GM21423 (cell line): ENCODE results near the gene ARFGAP1.

Experiments
- ATAC-seq: cut with Tn5 transposase; IDR thresholded peaks from one replicate; pipeline ENCODE4 v1.9.1; 2021; ENCODE audit warnings: mild to moderate bottlenecking, moderate library complexity; ENCODE audit not compliant: unreplicated experiment

The ARFGAP1 gene

DNA sequence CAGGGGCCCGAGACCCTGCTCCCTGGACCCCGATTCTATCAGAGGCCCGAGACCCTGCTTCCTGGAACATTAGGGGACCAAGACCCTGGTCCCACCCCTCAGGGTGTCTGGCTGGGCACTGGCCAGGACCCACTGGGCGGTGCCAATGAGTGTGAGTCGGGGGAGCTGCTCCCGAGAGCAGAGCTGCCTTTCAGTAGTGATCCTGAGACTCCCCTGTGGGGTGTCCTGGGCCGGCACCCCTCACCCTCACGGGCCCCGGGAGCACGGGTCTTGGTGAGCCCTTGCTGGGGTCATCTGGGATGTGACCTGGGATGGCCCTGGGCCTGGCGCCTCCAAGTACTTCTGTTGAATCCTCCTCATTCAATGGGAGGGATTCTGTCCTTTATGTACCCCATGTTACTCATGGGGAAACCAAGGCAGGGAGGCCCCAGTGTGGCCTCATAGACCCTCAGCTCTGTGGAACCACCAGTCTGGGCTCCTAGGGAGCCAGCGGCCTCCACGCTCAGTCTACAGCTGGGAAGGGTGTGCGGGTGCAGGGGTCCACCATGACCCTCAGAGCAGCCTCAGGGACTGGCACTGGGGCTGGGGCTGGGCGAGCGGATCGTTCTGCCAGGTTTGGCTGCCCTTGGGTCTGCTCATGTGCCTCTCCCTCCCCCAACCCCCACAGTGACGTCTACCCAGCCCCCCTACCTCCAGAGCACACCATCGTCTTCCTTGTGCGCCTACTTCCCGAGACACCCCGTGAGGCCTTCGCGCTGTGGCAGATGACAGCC is 46.0 kb downstream of the ARFGAP1 start:
- ATAC-seq, result no peak

DNA sequence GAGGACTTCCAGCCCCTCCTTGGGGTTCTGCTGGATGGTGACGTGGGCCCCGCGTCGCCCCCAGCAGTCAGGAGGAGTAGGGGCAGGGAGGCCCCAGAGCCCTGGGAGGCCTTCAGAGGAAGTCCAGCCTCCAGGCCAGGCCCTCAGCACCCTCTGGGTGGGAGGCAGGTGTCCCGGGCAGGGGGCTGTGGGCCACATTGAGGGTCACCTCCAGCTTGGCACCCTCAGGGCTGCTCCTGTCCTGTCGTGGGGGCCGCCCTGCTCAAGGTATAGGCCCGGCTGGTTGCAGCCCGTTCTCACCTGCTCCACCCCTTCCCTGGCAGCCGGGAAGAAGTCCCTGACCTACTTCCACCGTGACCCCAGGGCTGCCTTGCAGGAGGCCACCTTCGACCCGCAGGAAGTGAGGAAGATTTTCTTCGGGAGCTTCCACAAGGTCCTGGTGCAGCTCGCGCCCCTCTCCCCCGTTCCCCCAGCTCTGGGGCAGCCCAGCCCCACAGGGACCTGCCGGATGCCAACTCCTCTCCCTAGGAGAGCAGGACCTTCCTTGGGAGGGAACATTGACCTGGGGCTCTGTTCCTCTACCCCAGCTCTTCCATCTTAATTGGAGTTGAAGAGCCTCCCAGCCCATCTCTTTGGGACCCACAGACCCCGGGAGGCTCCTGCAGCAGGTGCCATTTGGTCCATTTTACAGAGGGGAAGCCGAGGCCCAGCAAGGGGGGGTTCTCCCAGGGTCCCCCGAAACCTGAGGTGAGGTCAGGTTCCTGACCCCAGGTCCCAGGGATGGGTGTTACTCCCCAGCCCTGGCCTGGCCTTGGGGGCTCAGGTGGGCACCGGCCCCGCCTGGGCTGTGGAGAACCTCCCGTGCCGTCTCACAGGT is 46.8 kb downstream of the ARFGAP1 start:
- no peak for ATAC-seq

DNA sequence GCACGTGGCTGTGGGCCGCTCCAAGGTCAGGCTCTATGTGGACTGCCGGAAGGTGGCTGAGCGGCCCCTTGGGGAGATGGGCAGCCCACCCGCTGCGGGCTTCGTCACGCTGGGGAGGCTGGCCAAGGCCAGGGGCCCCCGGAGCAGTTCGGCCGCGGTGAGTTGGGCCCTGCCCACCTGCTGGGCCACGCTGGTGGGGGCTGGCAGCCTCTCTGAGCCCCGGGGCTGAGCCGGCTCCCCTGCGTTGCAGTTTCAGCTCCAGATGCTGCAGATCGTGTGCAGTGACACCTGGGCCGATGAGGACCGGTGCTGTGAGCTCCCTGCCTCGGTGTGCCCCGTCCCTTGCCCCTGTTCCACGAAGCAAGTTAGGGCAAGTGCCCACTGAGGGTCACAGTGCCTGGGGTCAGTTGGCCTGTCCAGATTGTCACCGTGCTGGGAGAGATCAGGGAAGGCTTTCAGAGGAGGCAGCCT is 47.5 kb downstream of the ARFGAP1 start:
- ATAC-seq, result no peak

DNA sequence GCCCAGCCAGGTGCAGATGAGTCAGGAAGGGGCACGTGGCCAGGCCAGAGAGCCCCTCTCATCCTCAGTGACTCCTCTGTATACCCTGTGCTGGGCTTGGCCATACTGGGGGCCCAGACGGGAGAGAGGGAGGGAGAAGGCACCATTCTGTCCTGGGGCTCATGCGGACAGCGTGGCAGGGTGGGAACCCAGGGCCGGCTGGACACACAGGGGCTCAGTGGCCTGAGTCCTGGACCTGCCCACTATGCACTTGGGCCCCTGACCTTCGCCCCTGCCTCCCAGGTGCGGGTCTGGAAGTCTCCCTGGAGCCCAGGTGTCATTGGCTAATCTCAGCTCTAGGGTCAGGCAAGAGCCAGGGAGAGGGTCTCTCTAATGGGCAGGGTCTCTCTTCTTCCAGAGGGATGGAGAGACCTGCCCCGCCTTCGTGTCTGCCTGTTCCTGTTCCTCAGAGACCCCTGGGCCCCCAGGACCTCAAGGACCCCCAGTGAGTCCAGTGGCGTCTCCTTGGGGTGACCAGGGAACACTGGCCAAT is 48.1 kb downstream of the ARFGAP1 start:
- ATAC-seq, result no peak

DNA sequence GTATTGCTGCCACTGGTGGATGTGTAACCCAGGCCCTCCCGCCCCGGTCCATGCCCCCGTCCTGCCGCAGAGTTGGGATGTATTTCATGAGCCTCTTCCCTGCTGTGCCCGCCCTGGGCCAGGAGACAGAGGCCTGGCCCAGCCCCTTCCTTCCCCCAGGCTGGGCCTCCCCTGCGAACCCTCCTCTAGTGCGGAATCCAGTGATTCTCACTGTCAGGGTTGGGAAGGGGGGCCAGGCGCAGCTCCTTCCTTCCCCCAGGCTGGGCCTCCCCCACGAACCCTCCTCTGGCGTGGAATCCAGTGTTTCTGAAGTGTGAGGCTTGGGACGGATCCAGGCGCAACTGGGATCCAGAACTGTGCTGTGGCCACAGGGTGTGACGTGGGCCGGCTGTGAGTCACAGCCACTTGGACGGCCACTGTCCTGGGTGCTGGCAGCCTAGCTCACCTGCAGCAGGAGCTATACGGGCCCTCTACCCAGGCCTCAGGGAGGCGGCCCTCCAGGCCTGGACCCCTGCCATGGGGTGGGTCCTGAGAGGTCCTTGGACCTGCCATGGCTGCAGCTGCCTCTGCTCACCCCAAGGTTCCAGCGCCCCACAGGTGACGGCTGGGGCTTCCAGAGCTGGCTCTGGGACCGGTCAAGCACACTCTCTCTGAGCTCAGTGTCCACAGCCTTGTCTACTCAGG is 48.7 kb downstream of the ARFGAP1 start:
- ATAC-seq, result no peak

DNA sequence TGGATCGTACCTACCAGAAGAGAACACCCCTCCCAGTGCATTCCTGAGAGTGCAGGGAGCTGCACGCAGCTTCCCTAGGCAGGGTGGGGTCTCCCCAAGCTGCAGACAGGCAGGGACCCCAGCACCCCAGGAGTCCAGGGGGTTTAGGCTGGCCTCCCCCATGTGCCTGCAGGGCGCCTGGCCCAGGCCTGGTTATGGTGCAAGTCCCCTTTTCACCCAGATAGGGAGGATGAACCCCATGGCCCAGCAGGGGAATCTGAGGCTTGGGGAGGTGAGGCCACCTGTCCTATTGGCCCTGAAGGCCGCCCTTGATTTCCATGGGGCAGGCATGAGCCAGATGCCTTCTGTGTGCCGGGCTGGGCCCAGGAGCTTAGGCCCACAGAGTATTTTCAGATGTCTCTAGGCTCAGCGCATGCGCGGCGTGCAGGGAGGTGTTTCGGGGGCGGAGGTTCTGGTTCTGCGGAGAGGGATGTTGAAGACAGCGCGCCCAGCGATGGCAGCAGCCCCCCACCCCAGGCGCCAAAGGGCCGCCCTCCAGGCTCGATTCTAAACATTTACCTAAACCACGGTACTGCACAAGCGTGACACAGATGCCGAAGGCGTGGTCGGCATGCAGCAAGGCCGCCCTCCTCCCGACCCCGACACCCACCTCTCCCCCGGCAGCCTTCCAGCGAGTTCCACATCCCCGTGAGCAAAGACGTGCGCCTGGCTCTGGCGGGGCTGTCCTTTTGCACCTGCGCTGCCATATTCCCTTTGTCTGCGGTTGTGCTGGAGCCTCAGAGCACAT is 49.7 kb downstream of the ARFGAP1 start:
- ATAC-seq, result no peak

DNA sequence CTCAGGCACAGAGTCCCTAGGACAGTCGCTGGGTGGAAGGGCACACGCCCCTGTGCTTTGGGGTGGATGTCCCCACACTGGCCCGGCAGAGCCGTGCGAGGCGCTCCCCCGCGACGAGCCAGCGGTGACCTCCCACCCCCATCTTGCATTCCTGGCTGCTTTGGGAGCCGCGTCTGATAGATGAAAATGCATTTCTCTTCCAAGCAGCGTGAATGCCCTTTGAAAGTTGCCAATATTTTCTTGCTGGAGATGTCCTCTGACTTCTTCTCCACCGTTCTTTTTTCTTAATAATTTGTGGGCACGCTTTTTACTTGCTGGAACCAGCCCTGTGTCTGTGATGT is 50.3 kb downstream of the ARFGAP1 start:
- ATAC-seq, result no peak

DNA sequence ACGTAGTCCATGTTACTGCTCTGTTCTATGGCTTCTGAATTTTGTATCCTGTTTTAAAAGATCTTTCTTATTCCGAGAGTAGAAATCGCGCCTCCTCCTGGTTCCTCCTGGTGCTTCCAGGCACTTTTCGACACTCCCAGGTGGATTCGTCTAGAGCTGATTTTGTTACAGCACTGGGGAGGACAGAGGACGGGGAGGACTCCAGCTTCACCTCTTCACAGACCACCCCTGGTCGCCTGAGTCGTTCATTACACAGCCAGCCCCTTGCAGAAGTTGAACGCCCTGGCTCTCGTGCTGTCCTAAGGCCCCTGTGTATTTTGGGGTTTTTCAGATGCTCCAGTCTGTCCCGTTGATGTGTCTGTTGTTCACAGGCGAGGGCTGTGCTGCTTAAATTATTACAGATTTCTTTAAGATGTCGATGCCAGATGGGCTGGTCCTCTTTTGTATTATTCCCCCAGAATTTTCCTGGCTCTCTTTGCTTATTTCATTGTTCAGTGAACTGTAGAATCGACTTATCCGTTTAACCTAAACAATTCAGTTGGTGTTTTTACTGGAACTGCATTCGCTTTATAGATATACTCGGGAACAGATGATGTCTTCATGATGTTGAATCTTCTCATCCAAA is 50.9 kb downstream of the ARFGAP1 start:
- no peak for ATAC-seq

DNA sequence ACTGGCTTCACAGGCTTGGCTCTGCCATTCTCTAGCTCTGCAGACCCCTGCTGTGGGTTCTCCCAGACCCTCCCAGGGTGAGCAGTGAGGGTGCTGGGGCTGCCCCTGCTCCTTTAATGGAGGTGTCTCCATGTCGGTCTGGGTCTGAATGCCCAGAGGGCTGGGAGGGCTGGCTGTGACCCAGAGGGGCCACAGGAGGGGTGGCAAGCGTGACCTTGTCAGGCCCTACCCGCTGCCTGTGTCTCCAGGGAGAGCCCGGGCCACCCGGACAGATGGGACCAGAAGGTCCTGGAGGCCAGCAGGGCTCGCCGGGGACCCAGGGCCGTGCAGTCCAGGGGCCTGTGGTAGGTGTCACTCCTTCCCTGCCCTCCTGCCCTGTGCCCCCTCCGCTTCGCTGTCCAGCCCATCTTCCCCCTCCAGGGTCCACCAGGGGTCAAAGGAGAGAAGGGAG is 52.4 kb downstream of the ARFGAP1 start:
- no peak for ATAC-seq

DNA sequence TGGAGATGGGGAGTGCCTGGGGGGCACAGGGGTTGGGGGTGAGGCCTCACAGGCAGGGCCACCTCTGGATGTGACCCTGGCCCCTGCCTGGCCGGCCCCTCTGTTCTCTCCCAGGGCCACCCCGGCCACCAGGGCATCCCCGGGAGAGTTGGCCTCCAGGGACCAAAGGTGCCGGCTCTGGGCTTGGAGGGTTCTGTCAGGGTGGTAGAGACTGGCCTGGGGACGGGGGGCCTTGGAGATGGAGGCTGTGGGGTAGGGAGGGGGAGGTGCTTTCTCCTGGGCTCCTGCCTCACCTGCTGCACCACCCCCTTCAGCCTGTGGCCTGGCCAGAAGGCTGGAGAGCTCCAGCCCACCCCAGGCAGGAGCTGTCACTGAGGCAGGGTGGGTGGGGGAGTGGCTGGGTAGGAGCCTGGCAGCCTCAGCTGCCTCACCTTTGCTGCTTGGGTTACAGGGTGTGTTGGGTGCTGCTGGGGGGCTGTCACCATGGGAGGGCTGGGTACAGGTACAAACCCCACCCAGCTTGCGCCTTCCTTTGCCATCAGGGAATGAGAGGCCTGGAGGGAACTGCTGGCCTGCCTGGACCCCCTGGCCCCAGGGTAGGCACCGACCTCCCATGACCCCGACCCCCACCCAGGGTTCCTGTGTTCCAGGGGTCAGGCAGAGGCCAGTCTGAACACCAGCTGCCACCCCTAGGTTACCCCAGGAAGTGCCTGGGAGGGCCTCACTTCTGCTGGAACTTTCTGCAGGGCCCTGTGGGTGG is 53.1 kb downstream of the ARFGAP1 start:
- ATAC-seq, result no peak

DNA sequence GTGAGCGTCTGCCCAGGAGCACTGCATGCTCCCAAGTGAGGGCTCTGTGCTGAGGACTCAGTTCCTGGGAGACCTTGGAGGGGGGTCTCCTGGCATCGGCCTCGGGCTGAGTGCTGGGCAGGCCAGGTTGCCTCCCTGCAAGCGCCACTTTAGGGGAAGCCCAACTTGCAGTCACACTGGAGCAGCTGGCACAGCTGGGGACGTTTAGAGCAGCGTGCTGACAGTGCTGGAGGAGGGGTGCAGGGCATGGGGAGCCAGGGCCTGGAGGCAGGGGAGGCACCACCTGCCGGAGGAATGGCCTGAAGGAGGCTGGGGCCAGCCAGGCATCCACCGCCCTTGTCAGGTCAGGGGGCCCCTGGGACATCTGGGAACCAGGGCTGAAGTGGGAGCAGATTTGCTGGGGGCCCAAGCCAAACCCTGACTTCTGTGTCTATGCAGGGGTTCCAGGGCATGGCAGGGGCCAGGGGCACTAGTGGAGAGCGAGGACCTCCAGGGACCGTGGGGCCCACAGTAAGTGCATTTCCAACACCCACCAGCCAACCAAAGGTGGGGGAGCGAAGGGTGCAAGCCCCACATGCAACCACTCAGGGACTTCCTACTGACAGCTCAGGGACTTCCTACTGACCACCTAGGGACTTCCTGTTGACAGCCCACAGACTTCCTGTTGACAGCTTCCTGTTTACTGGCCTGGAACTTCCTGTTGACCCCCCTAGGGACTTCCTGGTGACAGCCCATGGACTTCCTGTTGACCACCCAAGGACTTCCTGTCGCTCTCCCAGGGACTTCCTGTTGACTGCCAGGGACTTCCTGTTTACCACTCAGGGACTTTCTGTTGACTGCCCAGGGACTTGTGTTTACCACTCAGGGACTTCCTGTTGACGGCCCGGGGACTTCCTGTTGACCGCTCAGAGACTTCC is 54.0 kb downstream of the ARFGAP1 start:
- ATAC-seq, result no peak

DNA sequence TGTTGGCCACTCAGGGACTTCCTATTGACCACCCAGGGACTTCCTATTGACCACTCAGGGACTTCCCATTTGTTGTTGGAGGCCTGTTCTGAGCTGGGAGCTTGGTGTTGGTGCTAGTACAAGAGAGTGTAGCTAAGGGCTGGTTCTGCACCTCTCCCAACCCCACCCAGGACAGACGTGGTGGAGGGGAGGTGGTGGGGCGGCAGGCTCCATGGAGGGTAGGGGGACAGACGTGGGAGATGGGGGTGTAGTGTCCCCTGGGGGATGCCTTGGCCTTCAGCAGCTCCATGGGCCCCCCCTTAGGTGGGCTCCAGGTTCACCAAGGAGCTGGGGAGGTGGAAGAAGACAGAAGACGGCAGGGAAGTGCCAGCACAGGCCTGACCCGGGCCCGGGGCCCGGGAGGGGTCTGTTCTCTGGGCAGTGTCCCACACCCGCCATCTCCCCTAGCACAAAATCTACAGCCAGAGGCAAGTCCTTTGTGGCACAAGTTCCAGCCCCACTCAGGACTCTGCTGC is 54.7 kb downstream of the ARFGAP1 start:
- ATAC-seq, result no peak

DNA sequence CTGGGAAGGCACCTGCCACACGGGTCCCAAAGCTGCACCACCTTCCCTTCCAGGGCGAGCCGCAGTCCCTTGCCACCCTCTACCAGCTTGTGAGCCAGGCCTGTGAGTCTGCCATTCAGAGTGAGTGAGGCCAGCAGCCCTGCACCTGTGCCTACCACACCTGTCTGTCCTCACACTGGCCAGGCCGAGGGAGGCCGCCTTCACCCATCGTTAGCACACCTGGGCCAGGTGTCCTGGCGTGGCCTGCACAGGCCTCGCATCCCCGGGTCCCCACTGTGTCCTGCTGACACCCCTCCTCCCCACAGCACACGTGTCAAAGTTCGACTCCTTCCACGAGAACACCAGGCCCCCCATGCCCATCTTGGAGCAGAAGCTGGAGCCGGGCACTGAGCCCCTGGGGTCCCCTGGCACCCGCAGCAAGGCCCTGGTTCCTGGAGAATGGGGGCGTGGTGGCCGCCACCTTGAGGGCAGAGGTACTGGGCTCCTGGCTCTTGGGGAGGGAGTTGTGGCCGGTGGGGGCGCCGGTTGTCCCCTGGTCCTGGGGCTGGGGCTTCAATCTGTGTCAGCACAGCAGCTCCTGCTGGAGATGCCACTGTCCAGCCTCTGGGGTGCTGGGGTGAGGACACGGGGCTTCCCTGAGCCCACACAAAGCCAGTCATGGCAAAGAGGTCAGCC is 55.5 kb downstream of the ARFGAP1 start:
- ATAC-seq, result no peak

DNA sequence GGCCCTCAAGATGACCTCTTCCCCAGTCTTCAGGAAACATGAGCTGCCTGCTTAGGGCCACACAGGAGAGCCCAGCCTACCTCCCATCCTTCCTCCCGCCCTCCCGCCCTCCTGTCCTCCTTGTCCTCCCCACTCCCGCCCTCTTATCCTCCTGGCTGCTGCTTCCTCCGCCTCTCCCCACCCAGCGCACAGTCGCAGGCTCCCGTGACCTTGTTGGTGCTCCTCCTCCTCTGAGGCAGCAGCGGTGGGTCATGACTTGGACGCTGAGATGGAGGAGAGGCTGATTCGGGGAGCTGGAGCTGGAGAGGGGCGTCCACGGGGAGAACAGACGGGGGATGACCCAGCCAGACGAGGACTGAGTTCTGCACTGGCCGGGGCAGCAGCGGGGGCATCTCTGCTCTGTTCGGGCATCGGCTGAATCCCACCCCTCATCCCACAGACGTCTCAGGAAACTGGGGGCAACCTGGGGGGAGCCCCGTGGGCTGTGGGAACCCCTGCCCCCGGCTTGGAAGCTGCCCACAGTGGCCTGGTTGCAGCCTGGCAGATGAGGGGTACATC is 56.2 kb downstream of the ARFGAP1 start:
- no peak for ATAC-seq

DNA sequence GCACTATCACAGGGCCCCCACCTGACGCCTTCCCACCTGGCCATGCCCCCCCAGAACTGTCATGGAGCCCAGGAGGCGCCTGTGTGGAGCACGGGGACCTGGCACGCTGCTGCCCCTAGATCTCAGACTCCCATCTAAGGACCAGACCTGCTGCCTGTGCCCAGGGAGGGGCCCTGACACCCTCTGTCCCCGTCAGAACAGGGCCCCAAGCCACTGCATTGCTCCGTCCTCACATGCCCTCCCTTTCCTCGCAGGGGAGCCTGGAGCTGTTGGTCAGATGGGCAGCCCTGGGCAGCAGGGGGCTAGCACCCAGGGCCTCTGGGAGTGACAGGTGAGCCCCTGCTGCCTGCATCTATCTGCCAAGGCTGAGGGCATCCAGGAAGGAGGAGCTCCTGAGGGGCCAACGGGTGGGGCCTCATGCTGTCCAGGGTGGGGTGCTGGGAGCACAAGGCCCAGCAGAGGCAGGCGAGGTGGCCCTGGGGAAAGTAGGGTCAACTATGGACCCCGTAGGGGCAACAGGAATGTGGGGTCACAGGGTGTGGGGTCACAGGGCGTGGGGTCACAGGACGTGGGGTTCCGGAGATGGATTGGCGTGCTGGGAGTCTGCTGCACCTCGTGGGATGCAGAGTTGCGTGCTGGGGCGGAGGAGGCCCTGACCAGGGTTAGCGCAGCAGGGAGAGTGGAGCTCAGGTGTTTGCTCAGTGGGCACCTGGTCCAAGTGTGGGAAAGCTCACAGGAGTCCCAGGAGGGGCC is 56.9 kb downstream of the ARFGAP1 start:
- ATAC-seq, result no peak

DNA sequence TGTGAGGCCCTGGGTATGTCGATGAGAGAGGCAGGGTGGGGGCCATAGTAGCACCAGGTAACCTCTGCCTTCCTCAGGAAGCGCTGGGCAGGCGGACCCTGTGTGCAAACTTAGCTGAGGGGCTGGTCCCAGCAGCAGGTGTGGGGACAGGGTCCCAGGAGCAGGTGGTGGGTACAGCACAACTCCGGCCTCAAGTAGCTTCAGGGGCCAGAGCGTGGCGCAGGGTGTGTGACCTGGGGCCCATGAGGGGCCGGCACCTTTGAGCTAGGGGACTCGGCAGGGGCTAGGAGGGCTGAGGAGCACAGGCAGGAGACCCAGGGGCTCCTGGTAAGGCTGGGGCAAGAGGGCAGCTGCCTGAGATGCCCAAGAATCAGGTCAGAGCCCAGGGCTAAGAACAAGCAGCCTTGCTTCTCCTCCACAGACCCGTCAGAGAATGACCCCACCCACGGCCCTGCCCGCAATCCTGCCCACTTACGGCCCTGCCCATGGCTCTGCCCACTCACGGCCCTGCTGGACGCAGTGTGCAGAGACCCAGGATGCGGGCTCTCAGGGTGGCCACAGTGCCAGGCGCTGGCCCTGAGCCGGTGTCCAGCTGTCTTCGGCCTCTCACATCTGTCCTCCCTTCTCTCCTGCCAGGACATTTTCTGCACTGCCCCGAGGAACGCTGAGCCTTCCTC is 57.6 kb downstream of the ARFGAP1 start:
- ATAC-seq, result no peak
